ENCODE results near the gene ADAMTS13. TPM values are rescaled to one million over a fixed set of nuclear protein-coding genes. Genes with fewer than 3 reads are reported as not detected.

ADAMTS13 gene
- total RNA-seq, 4 donors from 2014 or later, result 0.94 to 2.7 (median 2.1) TPM

DNA sequence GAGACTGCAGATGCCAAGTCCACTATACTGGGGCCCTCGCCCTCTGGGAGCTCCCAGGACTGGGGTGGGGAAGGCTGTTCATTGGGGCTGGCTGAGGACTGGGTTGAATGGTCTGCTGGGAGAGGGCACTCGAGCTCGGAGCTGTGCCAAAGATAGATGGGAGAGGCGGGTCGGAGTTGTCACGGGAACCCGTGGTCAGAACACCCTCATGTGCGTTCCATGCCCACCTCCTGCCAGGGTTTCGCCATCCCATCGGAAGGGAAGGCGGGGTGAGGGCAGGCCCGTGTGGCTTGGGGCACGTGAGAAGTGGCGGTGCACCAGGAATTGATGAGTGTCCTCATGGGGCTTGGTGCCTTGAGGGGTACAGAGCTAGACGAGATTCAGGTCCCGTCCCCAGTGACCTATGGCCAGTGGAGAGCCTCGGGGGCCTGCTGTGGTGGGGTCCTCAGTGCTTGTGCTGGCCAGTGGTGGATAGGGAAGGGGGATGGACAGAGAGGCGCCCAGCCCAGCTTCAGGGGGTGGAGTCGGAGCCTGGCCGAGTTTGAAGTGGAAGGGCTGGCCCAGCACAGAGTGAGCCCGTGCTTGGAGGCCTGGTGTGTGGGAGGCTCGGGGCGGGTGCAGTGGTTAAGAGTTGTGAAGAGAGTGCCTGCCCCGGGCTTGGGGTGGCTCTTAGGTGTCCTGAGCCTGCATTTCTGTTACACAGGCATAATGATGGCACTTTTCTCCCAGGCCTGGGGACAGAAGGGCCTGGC, 41.9 kb downstream of the ADAMTS13 start:
- Histone ChIP-seq H3K9me3 (no peaks in the 10 kb centered on the region), H3K4me3 (no peak overlapping the region), H3K36me3 (peaks cover 0 to 51% of the 10 kb centered on the region in 2 donors), H3K27me3 (no peaks in the 10 kb centered on the region), H3K27ac (no peak overlapping the region), H3K4me1 (peaks cover 0 to 24% (median 2%) of the 10 kb centered on the region in 3 donors)
- WGBS, 2 donors (ENCODE audit: low coverage in 1 of 2), result 72 to 84% methylated on average over 6 to 12 of the region's 24 CpGs
- TF ChIP-seq POLR2A (IDR thresholded peaks at IDR 0.05) (no peak), EP300 (IDR thresholded peaks at IDR 0.05) (no peak), POLR2AphosphoS5 (IDR thresholded peaks at IDR 0.05) (no peak)
- TF ChIP-seq, protein P1, sequence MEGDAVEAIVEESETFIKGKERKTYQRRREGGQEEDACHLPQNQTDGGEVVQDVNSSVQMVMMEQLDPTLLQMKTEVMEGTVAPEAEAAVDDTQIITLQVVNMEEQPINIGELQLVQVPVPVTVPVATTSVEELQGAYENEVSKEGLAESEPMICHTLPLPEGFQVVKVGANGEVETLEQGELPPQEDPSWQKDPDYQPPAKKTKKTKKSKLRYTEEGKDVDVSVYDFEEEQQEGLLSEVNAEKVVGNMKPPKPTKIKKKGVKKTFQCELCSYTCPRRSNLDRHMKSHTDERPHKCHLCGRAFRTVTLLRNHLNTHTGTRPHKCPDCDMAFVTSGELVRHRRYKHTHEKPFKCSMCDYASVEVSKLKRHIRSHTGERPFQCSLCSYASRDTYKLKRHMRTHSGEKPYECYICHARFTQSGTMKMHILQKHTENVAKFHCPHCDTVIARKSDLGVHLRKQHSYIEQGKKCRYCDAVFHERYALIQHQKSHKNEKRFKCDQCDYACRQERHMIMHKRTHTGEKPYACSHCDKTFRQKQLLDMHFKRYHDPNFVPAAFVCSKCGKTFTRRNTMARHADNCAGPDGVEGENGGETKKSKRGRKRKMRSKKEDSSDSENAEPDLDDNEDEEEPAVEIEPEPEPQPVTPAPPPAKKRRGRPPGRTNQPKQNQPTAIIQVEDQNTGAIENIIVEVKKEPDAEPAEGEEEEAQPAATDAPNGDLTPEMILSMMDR (IDR thresholded peaks at IDR 0.05), result no peak
- no peak for ATAC-seq

DNA sequence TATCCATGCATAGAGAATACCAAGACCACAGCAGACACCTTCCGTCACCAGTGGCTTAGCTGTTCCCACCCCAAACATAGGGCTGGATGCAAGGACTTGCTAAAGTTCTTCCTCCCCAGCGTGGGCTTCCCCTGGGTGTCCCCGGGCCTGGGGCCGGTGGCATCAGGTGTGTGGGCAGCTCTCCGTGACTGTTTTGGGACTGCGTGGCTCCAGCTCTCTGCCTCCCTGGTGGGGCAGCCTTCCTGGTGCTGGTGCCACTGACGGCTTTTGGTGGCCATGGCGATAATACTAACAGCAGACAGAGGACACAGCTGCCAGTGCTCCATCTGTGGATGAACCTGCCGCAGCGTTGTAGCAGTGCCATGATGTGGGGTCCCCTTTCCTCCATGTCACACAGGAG, 42.5 kb downstream of the ADAMTS13 start:
- Histone ChIP-seq H3K4me3 (no peak overlapping the region), H3K27ac (no peak overlapping the region), H3K27me3 (no peaks in the 10 kb centered on the region), H3K9me3 (no peaks in the 10 kb centered on the region), H3K4me1 (peaks cover 0 to 20% (median 0%) of the 10 kb centered on the region in 3 donors), H3K36me3 (peaks cover 0 to 57% of the 10 kb centered on the region in 2 donors)
- TF ChIP-seq EP300 (IDR thresholded peaks at IDR 0.05) (no peak), POLR2A (IDR thresholded peaks at IDR 0.05) (no peak), POLR2AphosphoS5 (IDR thresholded peaks at IDR 0.05) (no peak)
- TF ChIP-seq, protein P1 (IDR thresholded peaks at IDR 0.05), result no peak
- no CpG with 5 or more reads among the region's 10 CpGs for WGBS, 2 donors (ENCODE audit: low coverage in 1 of 2)
- no peak for ATAC-seq

DNA sequence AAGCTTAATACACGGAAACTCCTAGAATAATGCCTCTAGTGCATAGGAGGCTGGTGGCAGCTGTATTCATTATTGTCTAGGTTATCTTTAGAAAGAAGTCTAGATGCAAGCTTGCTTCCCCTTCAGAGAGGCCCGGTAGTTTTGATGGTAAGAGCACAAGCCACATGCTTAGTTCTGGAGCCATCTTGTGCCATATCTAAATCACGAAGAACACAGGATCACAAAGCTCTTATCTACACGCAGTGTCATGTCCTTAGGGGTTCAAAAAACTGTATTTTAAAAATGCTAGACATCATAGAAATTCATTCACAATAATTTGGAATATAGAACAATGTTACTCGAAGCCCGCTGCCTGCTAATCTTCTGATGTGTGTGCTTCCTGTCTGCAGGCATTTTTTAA, 43.8 kb downstream of the ADAMTS13 start:
- TF ChIP-seq POLR2A (IDR thresholded peaks at IDR 0.05), result no peak
- TF ChIP-seq, protein P1 (IDR thresholded peaks at IDR 0.05), result no peak
- no peak for TF ChIP-seq POLR2AphosphoS5 (IDR thresholded peaks at IDR 0.05)
- TF ChIP-seq EP300 (IDR thresholded peaks at IDR 0.05), result no peak
- Histone ChIP-seq H3K4me3 (no peak overlapping the region), H3K27me3 (no peaks in the 10 kb centered on the region), H3K9me3 (no peaks in the 10 kb centered on the region), H3K4me1 (peaks cover 0 to 12% (median 0%) of the 10 kb centered on the region in 3 donors), H3K27ac (no peak overlapping the region), H3K36me3 (peaks cover 0 to 60% of the 10 kb centered on the region in 2 donors)
- ATAC-seq, result no peak
- WGBS, 2 donors (ENCODE audit: low coverage in 1 of 2), result 75 to 85% methylated on average over 6 of the region's 6 CpGs

DNA sequence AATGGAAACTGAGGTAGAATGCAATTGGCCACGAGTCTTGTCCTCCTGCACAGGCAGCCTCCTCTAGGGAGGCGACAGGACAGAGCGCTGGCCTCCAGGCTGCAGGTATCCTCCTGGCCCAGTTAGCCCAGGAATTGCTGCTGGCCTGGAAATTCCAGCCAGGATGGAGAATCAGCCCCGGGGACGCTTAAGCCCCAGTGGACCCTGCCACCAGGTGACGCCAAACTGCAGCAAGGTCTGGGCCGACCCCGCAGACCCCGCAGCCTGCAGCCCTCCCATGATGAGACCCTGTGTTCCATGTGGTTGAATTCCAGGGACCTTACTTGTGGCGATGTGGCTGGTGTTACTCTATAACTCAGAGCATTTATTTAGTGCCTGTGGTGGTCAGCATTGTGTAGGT, 44.9 kb downstream of the ADAMTS13 start:
- H3K9me3 ChIP-seq, result no peaks in the 10 kb centered on the region
- H3K27me3 ChIP-seq, result no peaks in the 10 kb centered on the region
- H3K36me3 ChIP-seq, result peaks cover 0 to 60% of the 10 kb centered on the region in 2 donors
- TF ChIP-seq EP300 (IDR thresholded peaks at IDR 0.05), result no peak
- no peak for TF ChIP-seq POLR2A (IDR thresholded peaks at IDR 0.05)
- TF ChIP-seq POLR2AphosphoS5 (IDR thresholded peaks at IDR 0.05), result no peak
- TF ChIP-seq, protein P1 (IDR thresholded peaks at IDR 0.05), result no peak
- no peak for ATAC-seq
- peaks cover 0 to under 1% (median 0%) of the 10 kb centered on the region in 3 donors for H3K4me1 ChIP-seq
- WGBS, 2 donors (ENCODE audit: low coverage in 1 of 2), result 100% methylated on average over 1 of the region's 10 CpGs; no CpG with 5 or more reads in 1 of the 2 donors
- H3K4me3 ChIP-seq, result no peak overlapping the region
- H3K27ac ChIP-seq, result no peak overlapping the region

DNA sequence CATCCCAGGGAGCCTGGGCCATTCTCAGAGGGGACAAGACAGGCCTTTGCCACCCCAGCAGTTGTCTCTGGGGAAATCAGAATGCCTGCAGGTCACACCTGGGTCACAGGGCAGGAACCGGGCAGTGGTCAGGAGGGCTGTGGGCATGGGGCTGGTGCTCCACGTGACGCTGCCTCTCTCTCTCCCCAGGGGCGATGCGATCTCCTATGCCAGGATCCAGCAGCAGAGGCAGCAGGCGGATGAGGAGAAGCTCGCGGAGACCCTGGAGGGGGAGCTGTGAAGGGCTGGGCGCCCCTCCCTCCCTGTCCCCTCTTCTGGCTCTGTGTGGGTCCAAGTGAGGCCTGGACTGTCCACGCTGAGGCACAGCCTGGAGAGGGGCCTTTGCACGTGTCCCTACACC, 46.2 kb downstream of the ADAMTS13 start:
- Histone ChIP-seq H3K4me1 (no peaks in the 10 kb centered on the region), H3K4me3 (no peak overlapping the region), H3K36me3 (peaks cover 0 to 57% of the 10 kb centered on the region in 2 donors), H3K27ac (no peak overlapping the region), H3K27me3 (no peaks in the 10 kb centered on the region), H3K9me3 (no peaks in the 10 kb centered on the region)
- no peak for TF ChIP-seq POLR2A (IDR thresholded peaks at IDR 0.05)
- no peak for TF ChIP-seq POLR2AphosphoS5 (IDR thresholded peaks at IDR 0.05)
- no peak for TF ChIP-seq EP300 (IDR thresholded peaks at IDR 0.05)
- TF ChIP-seq, protein P1 (IDR thresholded peaks at IDR 0.05), result no peak
- no peak for ATAC-seq
- no CpG with 5 or more reads among the region's 11 CpGs for WGBS, 2 donors (ENCODE audit: low coverage in 1 of 2)

All from gastroesophageal sphincter (tissue), 4 donors.